GDM1 (cell line): ENCODE measurements around the gene WNT9B.
A peak's percentile ranks its signal among the peaks of the same experiment; 100 is the strongest.
"Not testable (repeated sequence)": the region's sequence is repeated elsewhere in the genome, so short reads cannot be mapped to it uniquely, and the experiment has no call there.

Experiments used
- DNase-seq: peaks from one replicate; lab custom pipeline; 2025; lab: John Stamatoyannopoulos, UW

WNT9B gene

DNA sequence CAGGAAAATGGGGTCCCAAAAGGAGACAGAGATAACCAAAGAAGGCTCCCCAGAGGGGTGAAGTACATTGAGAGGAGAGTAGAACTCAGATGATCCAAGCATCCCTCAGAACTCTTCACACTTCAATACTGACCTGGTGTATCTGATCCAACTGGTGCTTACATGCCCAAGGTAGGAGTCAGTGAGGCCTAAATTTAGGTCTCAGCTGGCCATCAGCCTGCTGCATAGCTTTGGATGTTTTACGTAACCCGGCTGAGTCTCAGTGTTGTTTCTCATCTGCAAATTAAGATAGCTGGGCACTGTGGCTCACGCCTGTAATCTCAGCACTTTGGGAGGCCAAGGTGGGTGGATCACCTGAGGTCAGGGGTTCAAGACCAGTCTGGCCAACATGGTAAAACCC lies 59.9 kb downstream of the WNT9B start:
- DNase-seq = no peak

GRCh38 chr17:46915596-46915995 lies 64.2 kb downstream of the WNT9B start:
- no peak for DNase-seq

DNA sequence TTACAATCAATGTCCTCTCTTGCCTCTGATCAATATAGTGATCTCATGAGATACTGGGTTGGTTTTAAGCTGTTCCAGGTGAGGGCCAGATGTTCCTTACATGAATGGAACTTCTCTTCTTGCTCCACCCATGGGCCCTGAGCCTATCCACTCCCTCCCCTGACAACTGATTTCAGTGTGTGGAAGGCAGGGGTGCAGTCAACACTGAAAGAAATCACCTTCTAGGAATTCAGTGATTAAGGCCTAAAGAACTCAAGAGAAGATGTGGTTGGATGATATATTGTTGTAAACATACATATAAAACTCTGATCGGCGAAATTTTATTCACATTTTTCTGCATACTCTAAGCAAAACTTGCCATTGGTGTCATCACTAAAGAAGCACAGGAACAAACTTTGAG lies 64.8 kb downstream of the WNT9B start:
- DNase-seq = no peak

GRCh38 chr17:46916623-46917022 lies 65.2 kb downstream of the WNT9B start:
- no peak for DNase-seq

DNA sequence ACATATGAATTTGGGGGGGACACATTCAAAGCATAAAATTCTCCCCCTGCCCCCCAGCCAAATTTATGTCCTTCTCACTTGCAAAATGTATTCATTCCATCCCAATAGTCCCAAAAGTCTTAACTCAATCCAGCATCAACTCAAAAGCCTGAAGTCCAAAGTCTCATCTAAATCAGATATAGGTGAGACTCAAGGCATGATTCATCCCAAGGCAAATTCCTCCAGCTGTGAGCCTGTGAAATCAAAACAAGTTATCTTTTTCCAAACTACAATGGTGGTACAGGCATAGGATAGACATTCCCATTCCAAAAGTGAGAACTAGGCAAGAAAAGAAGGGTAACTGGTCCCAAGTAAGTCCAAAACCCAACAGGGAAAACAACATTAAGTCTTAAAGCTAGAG lies 65.7 kb downstream of the WNT9B start:
- DNase-seq = no peak

DNA sequence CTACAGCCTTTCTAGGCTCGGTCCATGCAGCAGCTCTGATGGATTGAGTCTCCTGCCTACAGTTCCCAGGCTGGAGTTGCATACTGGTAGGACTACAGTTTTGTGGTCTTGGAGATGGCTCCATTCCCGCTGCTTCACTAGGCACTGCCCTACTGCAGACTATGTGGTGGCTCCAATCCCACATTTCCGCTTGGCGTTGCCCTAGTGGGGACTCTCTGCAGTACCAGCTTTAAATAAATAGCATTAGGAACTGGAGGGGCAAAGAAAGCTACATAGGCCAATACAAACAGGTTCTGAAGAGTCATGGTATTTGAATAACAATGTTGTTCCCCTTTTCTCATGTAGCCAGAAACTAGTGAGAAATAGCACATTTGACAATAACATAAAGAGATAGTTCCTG lies 66.1 kb downstream of the WNT9B start:
- no peak for DNase-seq

- DNase-seq = not testable (repeated sequence)
Observed at GRCh38 chr17:46921962-46922361, 70.6 kb downstream of the WNT9B start.

DNA sequence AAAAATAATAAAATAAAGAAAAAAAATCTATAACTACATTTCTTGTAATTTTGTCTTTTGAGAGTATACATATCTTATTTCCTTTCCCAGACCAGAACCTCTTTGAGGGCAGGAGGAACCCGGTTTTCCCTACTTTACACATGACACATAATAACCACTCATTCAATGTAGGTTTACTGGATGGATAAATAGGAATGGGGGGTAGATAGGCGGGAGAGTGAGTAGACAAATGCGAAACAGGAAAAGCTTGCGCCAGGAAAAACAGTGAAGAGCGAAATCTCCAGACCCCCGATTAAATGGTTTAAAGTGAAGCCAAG lies 71.1 kb downstream of the WNT9B start:
- DNase-seq = no peak

DNA sequence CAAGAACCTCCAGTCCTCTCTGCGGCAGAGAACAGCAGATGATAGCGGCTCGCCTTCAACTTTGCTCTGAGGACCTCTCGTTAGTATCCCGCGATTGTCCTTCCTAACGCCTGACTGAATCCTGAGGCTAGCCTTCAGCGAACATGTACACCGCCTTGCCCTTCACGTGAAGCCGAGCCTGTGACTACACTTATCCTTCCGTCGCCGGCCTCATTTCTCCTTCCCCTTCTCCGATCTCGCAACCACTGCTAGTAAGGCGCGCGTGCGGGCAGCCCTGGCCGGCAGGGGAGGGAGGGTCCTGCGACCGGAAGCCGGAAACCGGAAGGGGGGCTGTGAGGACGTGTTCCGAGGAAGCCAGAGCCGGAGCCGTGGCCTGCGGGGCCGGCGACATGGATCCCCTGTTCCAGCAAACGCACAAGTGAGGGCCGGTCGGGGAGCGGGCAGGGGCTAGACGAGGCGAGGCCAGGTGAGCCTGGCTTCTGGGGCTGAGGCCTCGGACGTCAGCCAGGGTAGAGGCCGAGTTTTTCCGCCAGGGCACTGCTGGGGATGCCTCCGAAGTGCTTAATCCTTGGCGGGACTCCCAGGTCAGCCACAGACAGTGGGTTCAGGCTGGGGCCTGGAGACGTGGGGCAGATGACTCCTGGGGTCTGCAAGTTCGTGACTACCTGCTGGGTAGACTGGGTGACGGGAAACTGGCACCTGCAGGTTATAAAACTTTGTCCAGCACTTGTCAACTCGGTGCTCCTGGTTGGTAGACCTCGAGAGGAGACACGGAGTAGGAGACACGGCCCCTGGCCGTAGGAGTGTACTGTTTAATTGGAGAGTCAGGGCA lies 71.6 kb downstream of the WNT9B start, which contains the start of gene GOSR2:
TSS of gene GOSR2 (plus strand) at position 357 of the 832 bp plus-strand sequence. CDS start at position 390, 33 bp downstream.
- peak; percentile 95 for DNase-seq

DNA sequence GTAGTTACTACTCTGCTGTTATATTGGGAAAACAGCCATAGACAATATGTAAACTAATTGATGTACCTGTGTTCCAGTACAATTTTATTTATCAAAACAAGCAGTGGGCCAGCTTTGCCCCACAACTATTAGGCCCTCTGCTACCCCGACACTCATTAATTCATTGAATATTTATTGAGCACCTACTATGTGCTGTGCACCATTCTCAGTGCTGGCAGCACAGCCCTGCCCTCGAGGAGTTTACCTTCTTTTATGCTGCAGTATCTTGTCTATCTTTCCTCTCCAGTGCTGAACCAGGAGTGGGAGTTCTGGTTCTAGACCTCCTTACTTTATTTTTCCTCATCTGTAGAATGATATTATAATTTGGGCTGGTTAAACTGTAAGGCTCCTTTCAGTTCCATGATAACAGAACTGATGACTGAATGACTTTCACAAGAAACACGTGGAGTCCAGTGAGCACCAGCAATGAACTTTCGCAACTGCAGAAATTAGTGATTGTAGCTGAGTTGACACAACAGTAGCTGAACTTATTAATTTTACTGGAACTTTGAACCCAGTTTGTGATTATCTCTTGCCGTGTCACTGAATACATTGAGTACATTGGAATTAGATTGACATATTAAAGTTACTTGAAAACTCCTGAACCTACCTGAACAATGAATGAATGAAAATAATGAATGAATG lies 73.9 kb downstream of the WNT9B start:
- no peak for DNase-seq

- DNase-seq = no peak
Observed at GRCh38 chr17:46928467-46929261, 77.3 kb downstream of the WNT9B start.

- no peak for DNase-seq
Observed at GRCh38 chr17:46929413-46929812, 78.0 kb downstream of the WNT9B start.

DNA sequence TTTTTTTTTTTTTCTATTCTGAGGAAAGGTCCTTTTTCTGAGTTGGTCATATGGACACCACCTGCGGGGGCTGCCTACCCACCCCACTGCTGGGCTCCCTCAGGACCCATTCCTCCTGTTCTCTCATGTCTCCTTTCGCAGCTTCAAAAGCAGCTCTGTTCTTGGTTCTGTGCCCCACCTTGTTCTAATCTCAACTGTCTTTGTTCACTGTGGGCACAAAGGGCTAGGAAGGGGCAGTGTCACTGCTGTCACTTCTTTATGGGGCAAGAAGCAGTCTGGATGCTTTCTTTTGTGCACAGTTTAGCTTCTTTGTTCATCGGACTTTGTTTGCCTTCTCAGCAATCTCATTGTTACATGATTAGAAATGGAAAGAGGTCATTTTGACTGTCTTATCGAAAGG lies 78.7 kb downstream of the WNT9B start:
- DNase-seq = no peak

DNA sequence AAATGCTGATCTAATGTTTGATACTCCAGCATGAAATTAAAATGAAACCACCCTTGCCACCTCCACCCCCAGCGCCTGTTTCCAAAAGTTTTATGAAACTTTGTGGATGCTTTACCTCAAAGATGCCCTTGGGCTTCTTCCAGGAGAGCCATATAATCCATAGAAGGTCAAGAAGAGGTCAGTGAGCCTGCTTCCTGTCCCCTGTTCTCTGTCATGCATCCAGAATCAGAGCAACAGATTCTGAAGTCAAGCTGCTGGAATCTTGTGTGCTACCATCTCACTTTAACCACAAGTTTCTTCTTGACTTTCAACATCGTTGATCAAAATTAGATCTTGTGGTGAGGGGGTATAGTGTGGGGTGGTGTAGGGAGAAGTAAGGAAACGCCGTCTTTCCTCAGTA lies 80.2 kb downstream of the WNT9B start:
- no peak for DNase-seq

GRCh38 chr17:46935658-46936266 lies 84.4 kb downstream of the WNT9B start:
- no peak for DNase-seq
